ENCODE measurements around the gene AKIRIN2. TPM values are rescaled to one million over a fixed set of nuclear protein-coding genes. Genes with fewer than 3 reads are reported as not detected.
A peak's percentile ranks its signal among the peaks of the same experiment; 100 is the strongest.

The AKIRIN2 gene
- total and polyA plus RNA-seq, 10 of the 15 experiments (the other 5 are each of a cell fraction or from before 2014, with no cell fraction given), result 12.7 to 82.2 (median 42.6) TPM

GRCh38 chr6:87700397-87701343 lies 1.4 kb downstream of the AKIRIN2 start (continued):
- TF ChIP-seq MEF2A (IDR thresholded peaks at IDR 0.05; ENCODE audit: insufficient read depth, low read depth, low read length), result 0 out of 2 replicates have a peak, but pooled peaks have one; percentile 43
- TF ChIP-seq CREM (IDR thresholded peaks at IDR 0.05; ENCODE audit: low read depth), result peak; percentile 41; the same call in 1 of the 2 replicates
- no peak for TF ChIP-seq ZNF217 (IDR thresholded peaks at IDR 0.05)
- TF ChIP-seq ZNF592 (IDR thresholded peaks at IDR 0.05), result no peak
- no peak for TF ChIP-seq GABPA (IDR thresholded peaks at IDR 0.05; ENCODE audit: low read depth)
- TF ChIP-seq, protein P1, sequence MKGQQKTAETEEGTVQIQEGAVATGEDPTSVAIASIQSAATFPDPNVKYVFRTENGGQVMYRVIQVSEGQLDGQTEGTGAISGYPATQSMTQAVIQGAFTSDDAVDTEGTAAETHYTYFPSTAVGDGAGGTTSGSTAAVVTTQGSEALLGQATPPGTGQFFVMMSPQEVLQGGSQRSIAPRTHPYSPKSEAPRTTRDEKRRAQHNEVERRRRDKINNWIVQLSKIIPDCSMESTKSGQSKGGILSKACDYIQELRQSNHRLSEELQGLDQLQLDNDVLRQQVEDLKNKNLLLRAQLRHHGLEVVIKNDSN (IDR thresholded peaks at IDR 0.05; ENCODE audit: borderline replicate concordance, extremely low read length, insufficient read depth, low read depth, low read length), result no peak
- TF ChIP-seq POLR2AphosphoS2 (IDR thresholded peaks at IDR 0.05; ENCODE audit: low read depth, low read length), result peak; percentile 42; the same call in 1 of the 2 replicates
- no peak for TF ChIP-seq ZNF207 (IDR thresholded peaks at IDR 0.05; ENCODE audit: borderline replicate concordance)
- peak; percentile 65 for TF ChIP-seq BCL11A (IDR thresholded peaks at IDR 0.05; ENCODE audit: low read depth, low read length)
- no peak for TF ChIP-seq TCF7 (IDR thresholded peaks at IDR 0.05; ENCODE audit: borderline replicate concordance)
- peak; percentile 90 for TF ChIP-seq CUX1 (IDR thresholded peaks at IDR 0.05; ENCODE audit: insufficient replicate concordance, low read depth, low read length)
- TF ChIP-seq ATF3 (IDR thresholded peaks at IDR 0.05; ENCODE audit: borderline replicate concordance, extremely low read depth, low read depth, low read length), result no peak
- no peak for TF ChIP-seq CHD1 (IDR thresholded peaks at IDR 0.05; ENCODE audit: low read depth, low read length)

Data from GM12878 (cell line).